ENCODE results near the gene OR2AG1. TPM values are rescaled to one million over a fixed set of nuclear protein-coding genes. Genes with fewer than 3 reads are reported as not detected.

The OR2AG1 gene
- polyA plus RNA-seq, 2 of the 4 experiments (the other 2 are of a cell fraction) = not detected

DNA sequence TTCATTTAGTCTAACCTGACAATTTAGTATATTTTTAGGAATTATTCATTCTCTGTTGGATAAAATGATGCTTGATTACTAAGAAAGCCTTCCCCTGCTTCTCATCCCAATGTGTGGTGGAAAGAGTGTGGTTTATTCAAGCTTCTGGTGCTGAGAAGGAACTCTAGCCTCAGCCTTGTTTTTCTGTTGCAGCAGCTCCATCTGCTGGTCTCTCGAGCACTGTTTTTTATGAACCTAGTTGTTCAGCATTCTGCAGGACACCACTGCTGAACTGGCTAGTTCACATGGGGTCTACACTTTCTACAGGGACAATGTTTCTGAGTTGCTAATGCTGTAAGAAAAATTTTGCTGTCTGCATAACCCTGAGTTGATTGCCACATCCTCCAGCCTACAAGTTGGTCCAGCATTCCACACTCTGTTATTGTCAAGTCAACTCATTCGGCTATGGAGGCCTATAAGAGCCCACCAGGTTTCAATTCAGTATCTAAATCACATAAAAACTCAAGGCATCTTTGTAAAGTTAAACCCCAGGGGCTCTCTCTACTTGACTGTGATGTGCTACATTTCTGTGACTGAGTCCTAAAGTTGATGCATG is 25.4 kb upstream of the OR2AG1 start:
- Histone ChIP-seq H3K9me3 (no peaks in the 10 kb centered on the region; the same call in 2 of the 3 replicates), H3K4me1 (no peaks in the 10 kb centered on the region), H3K27ac (no peak overlapping the region), H3K4me3 (no peak overlapping the region), H3K4me2 (no peak overlapping the region)
- POLR2A ChIA-PET = no interaction called here
- CTCF ChIA-PET = interaction anchor here (0.6 to 6.1 kb wide), 12 partner anchors 8 to 403 kb away, joined by 3 to 41 read pairs (median 4); no protein-coding TSS in a partner anchor
- DNase-seq (ENCODE audit: low read depth in 1 of 2, low spot score in 1 of 2) = peak; percentile 35 to 58
- TF ChIP-seq MAX (IDR thresholded peaks at IDR 0.05) (no peak), FOSL2 (IDR thresholded peaks at IDR 0.05) (no peak), FOSL2 (CRISPR knock-in tag; IDR thresholded peaks at IDR 0.05) (no peak), KDM1A (IDR thresholded peaks at IDR 0.05; ENCODE audit: low read depth) (no peak), RAD21 (conservative IDR thresholded peaks at IDR 0.05 in 1 of 2, IDR thresholded peaks at IDR 0.05 in 1 of 2) (peak; percentile 56 to 72), SMC3 (IDR thresholded peaks at IDR 0.05) (peak; percentile 46; the same call in 1 of the 3 replicates), ZC3H11A (IDR thresholded peaks at IDR 0.05) (no peak), MYC (IDR thresholded peaks at IDR 0.05; ENCODE audit: borderline replicate concordance, low read length) (no peak), EHMT2 (IDR thresholded peaks at IDR 0.05; ENCODE audit: low read depth) (no peak)
- TF ChIP-seq, protein P1, sequence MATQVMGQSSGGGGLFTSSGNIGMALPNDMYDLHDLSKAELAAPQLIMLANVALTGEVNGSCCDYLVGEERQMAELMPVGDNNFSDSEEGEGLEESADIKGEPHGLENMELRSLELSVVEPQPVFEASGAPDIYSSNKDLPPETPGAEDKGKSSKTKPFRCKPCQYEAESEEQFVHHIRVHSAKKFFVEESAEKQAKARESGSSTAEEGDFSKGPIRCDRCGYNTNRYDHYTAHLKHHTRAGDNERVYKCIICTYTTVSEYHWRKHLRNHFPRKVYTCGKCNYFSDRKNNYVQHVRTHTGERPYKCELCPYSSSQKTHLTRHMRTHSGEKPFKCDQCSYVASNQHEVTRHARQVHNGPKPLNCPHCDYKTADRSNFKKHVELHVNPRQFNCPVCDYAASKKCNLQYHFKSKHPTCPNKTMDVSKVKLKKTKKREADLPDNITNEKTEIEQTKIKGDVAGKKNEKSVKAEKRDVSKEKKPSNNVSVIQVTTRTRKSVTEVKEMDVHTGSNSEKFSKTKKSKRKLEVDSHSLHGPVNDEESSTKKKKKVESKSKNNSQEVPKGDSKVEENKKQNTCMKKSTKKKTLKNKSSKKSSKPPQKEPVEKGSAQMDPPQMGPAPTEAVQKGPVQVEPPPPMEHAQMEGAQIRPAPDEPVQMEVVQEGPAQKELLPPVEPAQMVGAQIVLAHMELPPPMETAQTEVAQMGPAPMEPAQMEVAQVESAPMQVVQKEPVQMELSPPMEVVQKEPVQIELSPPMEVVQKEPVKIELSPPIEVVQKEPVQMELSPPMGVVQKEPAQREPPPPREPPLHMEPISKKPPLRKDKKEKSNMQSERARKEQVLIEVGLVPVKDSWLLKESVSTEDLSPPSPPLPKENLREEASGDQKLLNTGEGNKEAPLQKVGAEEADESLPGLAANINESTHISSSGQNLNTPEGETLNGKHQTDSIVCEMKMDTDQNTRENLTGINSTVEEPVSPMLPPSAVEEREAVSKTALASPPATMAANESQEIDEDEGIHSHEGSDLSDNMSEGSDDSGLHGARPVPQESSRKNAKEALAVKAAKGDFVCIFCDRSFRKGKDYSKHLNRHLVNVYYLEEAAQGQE (IDR thresholded peaks at IDR 0.05) = no peak
- TF ChIP-seq, protein P2, sequence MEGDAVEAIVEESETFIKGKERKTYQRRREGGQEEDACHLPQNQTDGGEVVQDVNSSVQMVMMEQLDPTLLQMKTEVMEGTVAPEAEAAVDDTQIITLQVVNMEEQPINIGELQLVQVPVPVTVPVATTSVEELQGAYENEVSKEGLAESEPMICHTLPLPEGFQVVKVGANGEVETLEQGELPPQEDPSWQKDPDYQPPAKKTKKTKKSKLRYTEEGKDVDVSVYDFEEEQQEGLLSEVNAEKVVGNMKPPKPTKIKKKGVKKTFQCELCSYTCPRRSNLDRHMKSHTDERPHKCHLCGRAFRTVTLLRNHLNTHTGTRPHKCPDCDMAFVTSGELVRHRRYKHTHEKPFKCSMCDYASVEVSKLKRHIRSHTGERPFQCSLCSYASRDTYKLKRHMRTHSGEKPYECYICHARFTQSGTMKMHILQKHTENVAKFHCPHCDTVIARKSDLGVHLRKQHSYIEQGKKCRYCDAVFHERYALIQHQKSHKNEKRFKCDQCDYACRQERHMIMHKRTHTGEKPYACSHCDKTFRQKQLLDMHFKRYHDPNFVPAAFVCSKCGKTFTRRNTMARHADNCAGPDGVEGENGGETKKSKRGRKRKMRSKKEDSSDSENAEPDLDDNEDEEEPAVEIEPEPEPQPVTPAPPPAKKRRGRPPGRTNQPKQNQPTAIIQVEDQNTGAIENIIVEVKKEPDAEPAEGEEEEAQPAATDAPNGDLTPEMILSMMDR (IDR thresholded peaks at IDR 0.05) = peak; percentile 62
- FAIRE-seq = no peak
- ATAC-seq = peak; percentile 91 to 94
- 23% methylated on average over 2 of the region's 2 CpGs for WGBS (ENCODE audit: missing lambda C conversion rate)

DNA sequence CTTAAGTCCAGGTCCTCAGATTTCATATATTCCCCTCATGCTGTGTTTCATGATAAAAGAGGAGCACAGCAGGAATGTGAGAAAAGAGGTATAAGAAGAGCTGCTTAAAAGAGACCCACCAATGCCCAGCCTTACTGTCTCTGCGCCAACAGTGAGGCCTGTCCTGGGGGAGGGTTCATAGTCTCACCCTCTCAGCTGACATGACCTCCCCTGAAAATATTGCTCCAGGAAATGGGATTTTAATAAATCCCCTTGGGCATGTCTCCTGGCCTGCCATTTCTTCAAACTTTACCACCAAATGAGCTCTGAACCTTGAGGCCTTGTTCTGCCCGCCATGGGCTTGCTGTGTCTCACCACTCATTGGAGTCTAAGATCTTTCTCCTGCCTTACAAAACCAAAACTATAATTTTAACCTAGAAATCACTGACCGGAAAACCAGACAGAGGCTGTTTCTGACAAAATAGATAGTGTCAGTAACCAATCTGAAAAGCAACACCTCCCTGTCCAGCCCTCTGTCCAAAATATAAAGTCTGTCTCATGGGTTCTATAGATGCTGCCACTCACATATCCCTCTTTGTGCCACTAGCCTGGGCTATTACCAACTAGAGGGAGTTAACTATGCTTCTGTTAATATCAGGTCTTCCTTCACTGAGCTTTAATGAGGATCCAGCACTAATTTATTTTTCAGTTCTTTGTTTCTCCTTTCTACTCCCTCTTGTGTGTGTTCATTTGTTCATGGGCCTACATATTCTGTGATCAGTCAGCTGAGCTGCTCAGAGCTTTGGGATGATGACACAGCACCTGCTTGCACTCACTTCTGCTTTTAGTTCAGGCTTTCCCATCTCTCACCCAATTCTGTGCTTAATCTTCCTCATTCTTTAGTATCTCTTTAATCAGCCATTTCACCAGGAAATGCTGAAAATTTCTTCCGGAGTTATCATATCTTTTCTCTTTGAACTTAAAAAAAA is 10.6 kb upstream of the OR2AG1 start, which contains the start of gene OR2AG2:
TSS of gene OR2AG2 (minus strand) at position 51 of the 968 bp plus-strand sequence. CDS start 3,019 bp downstream, outside the sequence.
- no peaks in the 10 kb centered on the region for H3K9me3 ChIP-seq
- DNase-seq (ENCODE audit: low read depth in 1 of 2, low spot score in 1 of 2) (no peak), FAIRE-seq (no peak), ATAC-seq (no peak)
- H3K27ac ChIP-seq = no peak within 1 kb of the TSS
- no peak within 1 kb of the TSS for H3K4me2 ChIP-seq
- TF ChIP-seq FOSB (CRISPR knock-in tag; IDR thresholded peaks at IDR 0.05) (no peak), JUNB (IDR thresholded peaks at IDR 0.05) (no peak), KDM5A (IDR thresholded peaks at IDR 0.05) (no peak), POLR2A (IDR thresholded peaks at IDR 0.05; ENCODE audit: low read length) (no peak)
- no peak within 1 kb of the TSS for H3K4me3 ChIP-seq
- H3K4me1 ChIP-seq = no peaks in the 10 kb centered on the region
- POLR2A ChIA-PET = no interaction called here
- 45% methylated on average over 4 of the region's 4 CpGs for WGBS (ENCODE audit: missing lambda C conversion rate)
- CTCF ChIA-PET = interaction anchor here (1.5 kb wide), 1 partner anchor 17 kb away, joined by 6 read pairs; no protein-coding TSS in a partner anchor

GRCh38 chr11:6778518-6778917 is 4.3 kb upstream of the OR2AG1 start:
- ATAC-seq (no peak), FAIRE-seq (no peak), DNase-seq (ENCODE audit: low read depth in 1 of 2, low spot score in 1 of 2) (no peak)
- no peaks in the 10 kb centered on the region for H3K9me3 ChIP-seq
- CTCF ChIA-PET = interaction anchor here (1.4 kb wide), 1 partner anchor 23 kb away, joined by 5 read pairs; no protein-coding TSS in a partner anchor
- POLR2A ChIA-PET = no interaction called here
- H3K4me2 ChIP-seq = no peak overlapping the region
- no peaks in the 10 kb centered on the region for H3K4me1 ChIP-seq
- no peak overlapping the region for H3K27ac ChIP-seq
- no peak overlapping the region for H3K4me3 ChIP-seq
- TF ChIP-seq RARB (CRISPR knock-in tag; IDR thresholded peaks at IDR 0.05) = no peak
- no peak for TF ChIP-seq HOXA7 (CRISPR knock-in tag; IDR thresholded peaks at IDR 0.05)
- TF ChIP-seq, protein P1 (IDR thresholded peaks at IDR 0.05) = no peak
- TF ChIP-seq TFCP2L1 (CRISPR knock-in tag; IDR thresholded peaks at IDR 0.05) = no peak
- TF ChIP-seq POLR2AphosphoS2 (conservative IDR thresholded peaks at IDR 0.05; ENCODE audit: low read length) = no peak
- no peak for TF ChIP-seq TP53 (CRISPR knock-in tag; IDR thresholded peaks at IDR 0.05)
- TF ChIP-seq KDM1A (IDR thresholded peaks at IDR 0.05; ENCODE audit: low read depth) = no peak
- TF ChIP-seq EHF (CRISPR knock-in tag; IDR thresholded peaks at IDR 0.05) = no peak
- TF ChIP-seq NPAS2 (CRISPR knock-in tag; IDR thresholded peaks at IDR 0.05; ENCODE audit: borderline replicate concordance) = no peak

Measured in A549 (cell line).